HCT116 (cell line): ENCODE data around the gene RNF125.

ENCODE experiments used
- CTCF ChIP-seq, 3 experiments: fragments of 200-600 bp in 1 of 3; sonication (generic) in 1 of 3; IDR thresholded peaks in 2 of 3; conservative IDR thresholded peaks in 1 of 3; 2 replicates each; pipeline ENCODE4 v1.5.1; 2012 to 2017; ENCODE audit warnings: low read depth in 2 of 3, low read length in 2 of 3, antibody characterized with exemption in 1 of 3, borderline replicate concordance in 1 of 3, control low read depth in 1 of 3, mild to moderate bottlenecking in 1 of 3, mixed read lengths in 1 of 3, mixed run types in 1 of 3, moderate library complexity in 1 of 3; ENCODE audit not compliant: insufficient read depth in 1 of 3
- EZH2 ChIP-seq: fragments of 200-600 bp; sonication (generic); IDR thresholded peaks from 2 replicates; pipeline ENCODE4 v1.6.1; 2017; ENCODE audit warnings: antibody characterized with exemption, mixed run types
- POLR2A ChIP-seq: IDR thresholded peaks from 2 replicates; pipeline ENCODE4 v1.7.0; 2011; ENCODE audit warnings: borderline replicate concordance; ENCODE audit not compliant: insufficient read depth, insufficient read length; ENCODE audit errors: extremely low read depth
- REST ChIP-seq: IDR thresholded peaks from 2 replicates; pipeline ENCODE4 v1.6.1; 2012; ENCODE audit warnings: low read depth
- SIN3A ChIP-seq: IDR thresholded peaks from 2 replicates; pipeline ENCODE4 v1.6.1; 2012; ENCODE audit warnings: low read depth
- SP1 ChIP-seq: IDR thresholded peaks from 2 replicates; pipeline ENCODE4 v1.6.1; 2012; ENCODE audit warnings: low read depth
- ZNF274 ChIP-seq: fragments of 200-500 bp; sonication (Bioruptor generic); IDR thresholded peaks from 2 replicates; pipeline ENCODE4 v1.6.1; 2014; ENCODE audit warnings: mild to moderate bottlenecking, low read depth, low read length, inconsistent platforms

GRCh38 chr18:32010124-32010721, 8.4 kb upstream of the RNF125 start:
- TF ChIP-seq EZH2 (no peak), POLR2A (no peak), ZNF274 (no peak), CTCF (IDR thresholded peaks at IDR 0.05 in 2 of 3, conservative IDR thresholded peaks at IDR 0.05 in 1 of 3; ENCODE audit: borderline replicate concordance in 1 of 3, insufficient read depth in 1 of 3, low read depth in 2 of 3, low read length in 2 of 3) (no peak), REST (no peak), SIN3A (no peak), SP1 (no peak)
